ENCODE data around the gene ATP1B4.

The ATP1B4 gene

GRCh38 chrX:120428309-120428708 lies 66.4 kb downstream of the ATP1B4 start:
- Histone ChIP-seq H2BK15ac (ENCODE audit: low read length) (no peak overlapping the region), H2BK5ac (ENCODE audit: low read length) (no peak overlapping the region), H3K9me3 (replicated peaks in 1 of 2; ENCODE audit: control insufficient read depth in 2 of 2, insufficient read depth in 1 of 2, low read depth in 1 of 2, low read length in 2 of 2) (no peaks in the 10 kb centered on the region), H3K23ac (ENCODE audit: low read depth, low read length, poor library complexity) (no peak overlapping the region), H2AFZ (ENCODE audit: low read length) (no peak overlapping the region), H2BK12ac (ENCODE audit: low read length) (no peak overlapping the region), H3K79me1 (ENCODE audit: low read depth, low read length) (no peaks in the 10 kb centered on the region), H3K36me3 (replicated peaks in 1 of 2; ENCODE audit: control insufficient read depth in 2 of 2, insufficient read depth in 2 of 2, low read length in 2 of 2) (peaks cover 0 to 2% of the 10 kb centered on the region in 2 donors), H3K14ac (ENCODE audit: low read length) (no peak overlapping the region), H2BK120ac (ENCODE audit: low read depth, low read length) (no peak overlapping the region), H4K8ac (ENCODE audit: low read depth, low read length) (no peak overlapping the region), H3K4me3 (ENCODE audit: low read length in 2 of 2) (no peak overlapping the region), H3K4me2 (ENCODE audit: insufficient read depth, low read length, poor library complexity, severe bottlenecking) (no peak overlapping the region), H4K91ac (ENCODE audit: low read depth, low read length, poor library complexity) (no peak overlapping the region), H3K4me1 (ENCODE audit: control insufficient read depth in 2 of 2, insufficient read depth in 1 of 2, low read depth in 1 of 2, low read length in 2 of 2) (no peaks in the 10 kb centered on the region), H3K18ac (ENCODE audit: low read length) (no peak overlapping the region), H3K4ac (ENCODE audit: low read length) (no peak overlapping the region), H3K27ac (replicated peaks; ENCODE audit: low read length) (no peak overlapping the region), H2AK5ac (ENCODE audit: low read depth, low read length) (no peak overlapping the region), H3K9ac (ENCODE audit: low read depth, low read length, poor library complexity) (no peak overlapping the region), H3K27me3 (ENCODE audit: control insufficient read depth in 3 of 3, insufficient read depth in 3 of 3, low read depth in 1 of 3, low read length in 3 of 3) (no peaks in the 10 kb centered on the region)
- no CpG with 5 or more reads among the region's 2 CpGs for WGBS, 2 donors (ENCODE audit: extremely low coverage in 2 of 2, insufficient read length in 2 of 2, insufficient replicate concordance in 1 of 2)
- DNase-seq (ENCODE audit: low spot score), result no peak

- Histone ChIP-seq H3K4ac (ENCODE audit: low read length) (no peak overlapping the region), H3K4me2 (ENCODE audit: insufficient read depth, low read length, poor library complexity, severe bottlenecking) (no peak overlapping the region)
- DNase-seq (ENCODE audit: low spot score), result no peak
These were observed 68.1 kb downstream of the ATP1B4 start for GRCh38 chrX:120429776-120430540.

More at GRCh38 chrX:120429776-120430540, 68.1 kb downstream of the ATP1B4 start:
- Histone ChIP-seq H2BK15ac (ENCODE audit: low read length) (no peak overlapping the region), H2AK5ac (ENCODE audit: low read depth, low read length) (no peak overlapping the region), H3K4me1 (ENCODE audit: control insufficient read depth in 2 of 2, insufficient read depth in 1 of 2, low read depth in 1 of 2, low read length in 2 of 2) (no peaks in the 10 kb centered on the region), H3K36me3 (replicated peaks in 1 of 2; ENCODE audit: control insufficient read depth in 2 of 2, insufficient read depth in 2 of 2, low read length in 2 of 2) (peaks cover 0 to 2% of the 10 kb centered on the region in 2 donors), H3K23ac (ENCODE audit: low read depth, low read length, poor library complexity) (no peak overlapping the region), H4K8ac (ENCODE audit: low read depth, low read length) (no peak overlapping the region), H3K9ac (ENCODE audit: low read depth, low read length, poor library complexity) (no peak overlapping the region), H2BK120ac (ENCODE audit: low read depth, low read length) (no peak overlapping the region), H4K91ac (ENCODE audit: low read depth, low read length, poor library complexity) (no peak overlapping the region), H2AFZ (ENCODE audit: low read length) (no peak overlapping the region), H3K9me3 (replicated peaks in 1 of 2; ENCODE audit: control insufficient read depth in 2 of 2, insufficient read depth in 1 of 2, low read depth in 1 of 2, low read length in 2 of 2) (no peaks in the 10 kb centered on the region), H3K79me1 (ENCODE audit: low read depth, low read length) (no peaks in the 10 kb centered on the region), H3K27ac (replicated peaks; ENCODE audit: low read length) (no peak overlapping the region), H3K27me3 (ENCODE audit: control insufficient read depth in 3 of 3, insufficient read depth in 3 of 3, low read depth in 1 of 3, low read length in 3 of 3) (no peaks in the 10 kb centered on the region), H2BK12ac (ENCODE audit: low read length) (no peak overlapping the region), H3K4me3 (ENCODE audit: low read length in 2 of 2) (no peak overlapping the region), H3K18ac (ENCODE audit: low read length) (no peak overlapping the region), H3K14ac (ENCODE audit: low read length) (no peak overlapping the region), H2BK5ac (ENCODE audit: low read length) (no peak overlapping the region)
- WGBS, 2 donors (ENCODE audit: extremely low coverage in 2 of 2, insufficient read length in 2 of 2, insufficient replicate concordance in 1 of 2), result no CpG with 5 or more reads among the region's 2 CpGs
